ENCODE data around the gene VGLL4.

VGLL4 gene

DNA sequence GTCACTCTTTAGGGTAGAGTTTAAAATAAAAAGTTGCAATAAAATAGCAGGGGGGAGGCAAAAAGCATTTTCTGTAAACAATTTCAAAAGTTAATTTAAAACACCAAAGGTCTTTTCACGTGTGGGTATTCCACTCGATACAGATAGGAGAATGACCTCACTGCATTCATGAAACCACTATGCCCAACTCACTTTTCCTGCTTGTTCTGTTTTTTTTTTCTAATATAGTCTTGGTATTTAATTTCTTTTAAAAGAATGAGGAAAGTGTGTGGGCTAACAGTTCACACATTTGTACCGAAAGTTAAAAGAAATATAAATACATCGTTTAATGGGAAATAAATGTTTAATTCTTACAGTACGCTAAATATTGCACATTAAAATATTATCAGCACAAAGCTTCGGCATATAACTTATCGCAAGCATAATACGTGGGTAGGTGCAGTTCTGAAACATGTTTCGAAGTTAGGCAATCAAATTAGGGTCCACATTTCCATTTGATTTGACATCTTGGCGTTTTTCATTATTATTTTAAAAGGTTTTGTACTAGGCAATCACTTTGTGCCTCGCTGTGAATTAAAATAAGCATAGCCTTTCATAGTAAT lies 41.4 kb downstream of the VGLL4 start:
- Histone ChIP-seq H3F3A (ENCODE audit: insufficient read depth) (peaks cover 60% of the 10 kb centered on the region), H3K9ac (ENCODE audit: low read length) (peak overlapping the region; percentile 55), H3K9me3 (ENCODE audit: insufficient read depth, low read length) (peaks cover 4% of the 10 kb centered on the region; the same call in 1 of the 2 replicates), H3K9me2 (replicated peaks; ENCODE audit: insufficient read depth, low read length) (no peaks in the 10 kb centered on the region), H3K4me2 (ENCODE audit: low read depth, low read length, poor library complexity, severe bottlenecking) (peak overlapping the region; percentile 87), H3K4me3 (ENCODE audit: insufficient read depth, low read length, poor library complexity, severe bottlenecking) (peak overlapping the region; percentile 39), H3K79me2 (ENCODE audit: insufficient read depth, low read length) (peaks cover 79% of the 10 kb centered on the region), H4K20me1 (ENCODE audit: low read depth, low read length) (no peaks in the 10 kb centered on the region), H3K27ac (ENCODE audit: low read depth, low read length) (peak overlapping the region; percentile 98), H3K36me3 (ENCODE audit: low read length) (peaks cover 14% of the 10 kb centered on the region), H3K27me3 (ENCODE audit: low read length) (no peaks in the 10 kb centered on the region), H2AFZ (ENCODE audit: low read depth, low read length, severe bottlenecking) (no peak overlapping the region)
- TF ChIP-seq EZH2phosphoT487 (conservative IDR thresholded peaks at IDR 0.05; ENCODE audit: low read length): no peak
- TF ChIP-seq, protein P1, sequence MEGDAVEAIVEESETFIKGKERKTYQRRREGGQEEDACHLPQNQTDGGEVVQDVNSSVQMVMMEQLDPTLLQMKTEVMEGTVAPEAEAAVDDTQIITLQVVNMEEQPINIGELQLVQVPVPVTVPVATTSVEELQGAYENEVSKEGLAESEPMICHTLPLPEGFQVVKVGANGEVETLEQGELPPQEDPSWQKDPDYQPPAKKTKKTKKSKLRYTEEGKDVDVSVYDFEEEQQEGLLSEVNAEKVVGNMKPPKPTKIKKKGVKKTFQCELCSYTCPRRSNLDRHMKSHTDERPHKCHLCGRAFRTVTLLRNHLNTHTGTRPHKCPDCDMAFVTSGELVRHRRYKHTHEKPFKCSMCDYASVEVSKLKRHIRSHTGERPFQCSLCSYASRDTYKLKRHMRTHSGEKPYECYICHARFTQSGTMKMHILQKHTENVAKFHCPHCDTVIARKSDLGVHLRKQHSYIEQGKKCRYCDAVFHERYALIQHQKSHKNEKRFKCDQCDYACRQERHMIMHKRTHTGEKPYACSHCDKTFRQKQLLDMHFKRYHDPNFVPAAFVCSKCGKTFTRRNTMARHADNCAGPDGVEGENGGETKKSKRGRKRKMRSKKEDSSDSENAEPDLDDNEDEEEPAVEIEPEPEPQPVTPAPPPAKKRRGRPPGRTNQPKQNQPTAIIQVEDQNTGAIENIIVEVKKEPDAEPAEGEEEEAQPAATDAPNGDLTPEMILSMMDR (IDR thresholded peaks at IDR 0.05; ENCODE audit: insufficient read depth, low read length, poor library complexity, severe bottlenecking): no peak

DNA sequence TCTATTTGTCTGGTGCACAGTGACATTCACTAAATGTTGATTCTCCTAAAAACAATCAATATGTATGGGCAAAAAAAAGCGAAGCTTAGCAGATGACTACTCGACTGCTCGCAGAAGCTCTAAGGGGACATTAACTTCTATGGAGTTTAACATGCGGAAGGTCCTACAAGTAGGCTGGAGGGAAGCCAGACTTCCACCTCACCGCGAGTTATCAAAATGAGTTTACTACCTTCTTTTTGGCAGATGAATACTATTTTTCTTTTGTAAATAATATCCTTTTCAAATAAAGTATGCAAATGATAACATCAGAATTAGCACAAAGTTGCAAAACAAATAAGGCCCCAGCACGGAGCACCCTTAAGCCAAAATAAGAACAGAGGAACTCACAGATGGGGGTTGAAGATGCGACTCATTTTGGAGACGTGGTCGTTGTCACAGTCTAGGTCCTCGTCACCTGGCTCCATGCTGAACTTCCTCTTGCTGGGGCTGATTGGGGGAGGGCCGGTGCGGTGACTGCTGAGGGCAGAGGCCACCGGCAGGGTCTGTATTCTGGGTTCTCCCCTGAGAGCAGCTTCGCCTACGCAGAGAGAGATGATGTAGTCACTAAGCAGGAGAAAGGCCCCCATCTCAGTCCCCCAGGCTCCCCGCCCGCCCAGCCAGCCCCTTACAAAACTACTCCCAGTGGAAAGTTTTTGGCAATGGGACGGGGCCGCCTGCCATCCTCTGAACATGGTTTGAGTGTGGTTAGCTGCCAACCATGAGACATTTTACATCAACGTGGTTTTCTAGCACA lies 42.1 kb downstream of the VGLL4 start:
- Histone ChIP-seq H2AFZ (ENCODE audit: low read depth, low read length, severe bottlenecking) (no peak overlapping the region), H3K9me2 (replicated peaks; ENCODE audit: insufficient read depth, low read length) (no peaks in the 10 kb centered on the region), H3K36me3 (ENCODE audit: low read length) (peaks cover 21% of the 10 kb centered on the region), H3K27me3 (ENCODE audit: low read length) (no peaks in the 10 kb centered on the region), H3K9me3 (ENCODE audit: insufficient read depth, low read length) (peaks cover 6% of the 10 kb centered on the region; the same call in 1 of the 2 replicates), H3K9ac (ENCODE audit: low read length) (peak overlapping the region; percentile 55), H3K79me2 (ENCODE audit: insufficient read depth, low read length) (peaks cover 79% of the 10 kb centered on the region), H3K4me3 (ENCODE audit: insufficient read depth, low read length, poor library complexity, severe bottlenecking) (peak overlapping the region; percentile 39), H3K27ac (ENCODE audit: low read depth, low read length) (peak overlapping the region; percentile 98), H4K20me1 (ENCODE audit: low read depth, low read length) (no peaks in the 10 kb centered on the region), H3K4me2 (ENCODE audit: low read depth, low read length, poor library complexity, severe bottlenecking) (peak overlapping the region; percentile 87), H3F3A (ENCODE audit: insufficient read depth) (peaks cover 56% of the 10 kb centered on the region)
- TF ChIP-seq, protein P1 (IDR thresholded peaks at IDR 0.05; ENCODE audit: insufficient read depth, low read length, poor library complexity, severe bottlenecking): no peak
- TF ChIP-seq EZH2phosphoT487 (conservative IDR thresholded peaks at IDR 0.05; ENCODE audit: low read length): no peak

DNA sequence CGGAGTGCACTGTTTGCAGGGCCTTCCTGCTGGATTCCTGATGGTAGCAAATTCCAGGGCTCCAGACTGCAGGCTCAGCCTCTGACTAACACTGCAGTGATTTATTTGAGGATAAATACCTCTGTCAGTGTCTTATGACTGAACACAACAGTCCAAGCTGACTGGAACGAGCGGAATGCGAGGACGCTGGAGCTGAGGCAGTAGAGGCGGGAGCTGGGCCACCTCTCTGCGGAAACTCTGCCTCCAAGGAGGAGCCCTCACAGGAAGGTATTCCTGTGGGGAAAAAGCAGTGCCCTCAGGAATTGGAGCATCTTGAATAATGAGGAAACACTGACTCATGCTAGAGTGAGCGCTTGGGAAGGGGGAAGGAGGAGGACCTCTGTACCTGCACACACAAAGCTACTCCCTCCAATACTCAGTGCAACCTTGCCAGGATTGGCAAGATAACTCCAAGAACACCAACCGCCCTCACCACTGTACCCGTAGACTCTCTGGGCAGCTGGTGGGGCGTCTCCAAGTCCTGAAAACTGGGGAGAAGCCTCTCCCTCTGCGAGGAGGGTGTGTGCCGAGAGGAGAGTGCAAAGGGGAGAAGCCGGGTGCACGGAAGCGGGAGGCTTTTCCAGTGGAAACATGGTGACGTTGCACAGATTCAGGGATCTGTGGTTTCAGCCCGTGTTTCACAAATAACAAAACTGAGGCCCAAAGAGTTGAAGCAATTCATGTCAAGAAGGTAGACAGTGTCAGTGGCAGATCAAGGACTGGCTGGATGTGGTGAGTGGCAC lies 43.0 kb downstream of the VGLL4 start:
- Histone ChIP-seq H3F3A (ENCODE audit: insufficient read depth) (peaks cover 56% of the 10 kb centered on the region), H3K4me3 (ENCODE audit: insufficient read depth, low read length, poor library complexity, severe bottlenecking) (no peak overlapping the region), H2AFZ (ENCODE audit: low read depth, low read length, severe bottlenecking) (no peak overlapping the region), H3K9me3 (ENCODE audit: insufficient read depth, low read length) (peaks cover 12% of the 10 kb centered on the region; the same call in 1 of the 2 replicates), H3K9ac (ENCODE audit: low read length) (peak overlapping the region; percentile 40), H3K79me2 (ENCODE audit: insufficient read depth, low read length) (peaks cover 78% of the 10 kb centered on the region), H3K27ac (ENCODE audit: low read depth, low read length) (peak overlapping the region; percentile 98), H3K36me3 (ENCODE audit: low read length) (peaks cover 28% of the 10 kb centered on the region), H3K27me3 (ENCODE audit: low read length) (no peaks in the 10 kb centered on the region), H3K4me2 (ENCODE audit: low read depth, low read length, poor library complexity, severe bottlenecking) (peak overlapping the region; percentile 87), H3K9me2 (replicated peaks; ENCODE audit: insufficient read depth, low read length) (no peaks in the 10 kb centered on the region), H4K20me1 (ENCODE audit: low read depth, low read length) (no peaks in the 10 kb centered on the region)
- TF ChIP-seq, protein P1 (IDR thresholded peaks at IDR 0.05; ENCODE audit: insufficient read depth, low read length, poor library complexity, severe bottlenecking): no peak
- TF ChIP-seq EZH2phosphoT487 (conservative IDR thresholded peaks at IDR 0.05; ENCODE audit: low read length): no peak
